ENCODE data around the gene HDAC4. TPM values are rescaled to one million over a fixed set of nuclear protein-coding genes. Genes with fewer than 3 reads are reported as not detected.
"Not testable (repeated sequence)": the region's sequence is repeated elsewhere in the genome, so short reads cannot be mapped to it uniquely, and the experiment has no call there.

Gene HDAC4
- 24.0 and 39.0 TPM in 2 replicates for total RNA-seq (ENCODE audit: low replicate concordance)
- long read RNA-seq, partial matches to known transcripts = 0 of 8 reads
- long read RNA-seq, other reads (novel, unspliced or antisense) = 7 of 8 reads

GRCh38 chr2:239400596-239401066 lies at the start of gene HDAC4:
Gene HDAC4 (minus strand): TSS chr2:239401020. CDS start chr2:239352699, 48,321 bp downstream.
- no peaks in the 10 kb centered on the region for H3K9me3 Mint-ChIP-seq
- H3K27me3 Mint-ChIP-seq = no peaks in the 10 kb centered on the region
- peaks cover 32% of the 10 kb centered on the region for H3K4me1 Mint-ChIP-seq (ENCODE audit: unreplicated experiment)
- peak within 1 kb of the TSS; percentile 98 for H3K27ac Mint-ChIP-seq
- H3K4me3 Mint-ChIP-seq = peak within 1 kb of the TSS; percentile 94
- TF ChIP-seq CTCF (conservative IDR thresholded peaks at IDR 0.05) = no peak
- DNase-seq (ENCODE audit: extremely low spot score, unreplicated experiment) = no peak
- no peaks in the 10 kb centered on the region for H3K36me3 Mint-ChIP-seq

- peaks cover 20% of the 10 kb centered on the region for H3K9me3 Mint-ChIP-seq
These were observed 48.6 kb upstream of the HDAC4 start for GRCh38 chr2:239449468-239449867.

GRCh38 chr2:239445771-239446524 lies 45.1 kb upstream of the HDAC4 start:
- Mint-ChIP-seq H3K27ac (no peak overlapping the region), H3K36me3 (no peaks in the 10 kb centered on the region), H3K27me3 (peaks cover 27% of the 10 kb centered on the region), H3K4me3 (no peak overlapping the region), H3K4me1 (ENCODE audit: unreplicated experiment) (peaks cover 8% of the 10 kb centered on the region), H3K9me3 (peaks cover 5% of the 10 kb centered on the region)
- TF ChIP-seq CTCF (conservative IDR thresholded peaks at IDR 0.05) = no peak
- no peak for DNase-seq (ENCODE audit: extremely low spot score, unreplicated experiment)

More at GRCh38 chr2:239449468-239449867, 48.6 kb upstream of the HDAC4 start:
- not testable (repeated sequence) for H3K27me3 Mint-ChIP-seq; H3K4me3 Mint-ChIP-seq; H3K36me3 Mint-ChIP-seq; H3K27ac Mint-ChIP-seq; DNase-seq (ENCODE audit: extremely low spot score, unreplicated experiment); H3K4me1 Mint-ChIP-seq (ENCODE audit: unreplicated experiment)

GRCh38 chr2:239444626-239445577 lies 44.1 kb upstream of the HDAC4 start:
- Mint-ChIP-seq H3K4me1 (ENCODE audit: unreplicated experiment) (peaks cover 15% of the 10 kb centered on the region), H3K36me3 (no peaks in the 10 kb centered on the region), H3K27me3 (peaks cover 35% of the 10 kb centered on the region), H3K4me3 (no peak overlapping the region), H3K9me3 (peaks cover 5% of the 10 kb centered on the region), H3K27ac (no peak overlapping the region)
- DNase-seq (ENCODE audit: extremely low spot score, unreplicated experiment) = no peak
- no peak for TF ChIP-seq CTCF (conservative IDR thresholded peaks at IDR 0.05)

GRCh38 chr2:239443666-239444567 lies 43.1 kb upstream of the HDAC4 start:
- TF ChIP-seq CTCF (conservative IDR thresholded peaks at IDR 0.05) = no peak
- no peaks in the 10 kb centered on the region for H3K36me3 Mint-ChIP-seq
- no peak for DNase-seq (ENCODE audit: extremely low spot score, unreplicated experiment)
- no peak overlapping the region for H3K27ac Mint-ChIP-seq
- peaks cover 18% of the 10 kb centered on the region for H3K4me1 Mint-ChIP-seq (ENCODE audit: unreplicated experiment)
- H3K4me3 Mint-ChIP-seq = no peak overlapping the region
- H3K9me3 Mint-ChIP-seq = peaks cover 5% of the 10 kb centered on the region
- peaks cover 40% of the 10 kb centered on the region for H3K27me3 Mint-ChIP-seq

All from type B pancreatic cell (in vitro differentiated cells).